ENCODE measurements around the gene FAM227B. TPM values are rescaled to one million over a fixed set of nuclear protein-coding genes. Genes with fewer than 3 reads are reported as not detected.
"Not testable (repeated sequence)": the region's sequence is repeated elsewhere in the genome, so short reads cannot be mapped to it uniquely, and the experiment has no call there.

FAM227B gene
- polyA plus RNA-seq, 1 donor (not counting 4 experiments of a cell fraction or from before 2014, with no cell fraction given), result 7.2 TPM

GRCh38 chr15:49361370-49361769, 259.2 kb downstream of the FAM227B start:
- no peak for TF ChIP-seq EZH2 (IDR thresholded peaks at IDR 0.05; ENCODE audit: low read length)
- TF ChIP-seq CTCF (optimal IDR thresholded peaks at IDR 0.05 in 1 of 3, IDR thresholded peaks at IDR 0.05 in 1 of 3, conservative IDR thresholded peaks at IDR 0.05 in 1 of 3; ENCODE audit: extremely low read depth in 1 of 3, insufficient read depth in 2 of 3, low read length in 3 of 3), result no peak
- Histone ChIP-seq H3K4me3 (ENCODE audit: control insufficient read depth in 2 of 3, extremely low read depth in 1 of 3, insufficient read depth in 2 of 3, low read depth in 1 of 3, low read length in 3 of 3) (no peak overlapping the region), H3K79me2 (ENCODE audit: control insufficient read depth, insufficient read depth, low read length) (no peaks in the 10 kb centered on the region), H3K36me3 (ENCODE audit: control insufficient read depth in 2 of 2, extremely low read depth in 1 of 2, insufficient read depth in 2 of 2, low read length in 2 of 2) (no peaks in the 10 kb centered on the region), H3K4me2 (ENCODE audit: control insufficient read depth, extremely low read depth, insufficient read depth, low read depth, low read length) (no peak overlapping the region), H4K20me1 (ENCODE audit: control insufficient read depth, extremely low read depth, insufficient read depth, low read length) (no peaks in the 10 kb centered on the region), H3K9ac (ENCODE audit: control insufficient read depth, extremely low read depth, insufficient read depth, low read length) (no peak overlapping the region), H2AFZ (ENCODE audit: control insufficient read depth, low read length) (no peak overlapping the region), H3K9me1 (ENCODE audit: control insufficient read depth, extremely low read depth, insufficient read depth, low read length) (no peaks in the 10 kb centered on the region), H3K27me3 (ENCODE audit: control insufficient read depth, extremely low read depth, insufficient read depth, low read length) (no peaks in the 10 kb centered on the region), H3K4me1 (ENCODE audit: control insufficient read depth, extremely low read depth, insufficient read depth, low read length) (no peaks in the 10 kb centered on the region), H3K9me3 (ENCODE audit: control insufficient read depth, low read depth, low read length) (no peaks in the 10 kb centered on the region), H3K27ac (ENCODE audit: control insufficient read depth, insufficient read depth, low read length) (no peak overlapping the region)
- dilution Hi-C loops (cut with MboI; ENCODE audit: extremely low pct_ligation_motif_present, low sequenced_read_pairs), result no loop called here
- FAIRE-seq, result no peak
- no peak for DNase-seq (ENCODE audit: low read depth, low spot score)

- H3K9me1 ChIP-seq (ENCODE audit: control insufficient read depth, extremely low read depth, insufficient read depth, low read length); H3K9ac ChIP-seq (ENCODE audit: control insufficient read depth, extremely low read depth, insufficient read depth, low read length); H2AFZ ChIP-seq (ENCODE audit: control insufficient read depth, low read length); H3K36me3 ChIP-seq (ENCODE audit: control insufficient read depth in 2 of 2, extremely low read depth in 1 of 2, insufficient read depth in 2 of 2, low read length in 2 of 2); H3K27me3 ChIP-seq (ENCODE audit: control insufficient read depth, extremely low read depth, insufficient read depth, low read length); DNase-seq (ENCODE audit: low read depth, low spot score); FAIRE-seq; H4K20me1 ChIP-seq (ENCODE audit: control insufficient read depth, extremely low read depth, insufficient read depth, low read length); H3K4me2 ChIP-seq (ENCODE audit: control insufficient read depth, extremely low read depth, insufficient read depth, low read depth, low read length); dilution Hi-C loops (cut with MboI; ENCODE audit: extremely low pct_ligation_motif_present, low sequenced_read_pairs); H3K27ac ChIP-seq (ENCODE audit: control insufficient read depth, insufficient read depth, low read length); H3K79me2 ChIP-seq (ENCODE audit: control insufficient read depth, insufficient read depth, low read length); H3K4me3 ChIP-seq (ENCODE audit: control insufficient read depth in 2 of 3, extremely low read depth in 1 of 3, insufficient read depth in 2 of 3, low read depth in 1 of 3, low read length in 3 of 3); H3K4me1 ChIP-seq (ENCODE audit: control insufficient read depth, extremely low read depth, insufficient read depth, low read length); H3K9me3 ChIP-seq (ENCODE audit: control insufficient read depth, low read depth, low read length): not testable (repeated sequence)
These were observed 266.2 kb downstream of the FAM227B start for GRCh38 chr15:49354439-49354838.

GRCh38 chr15:49343546-49343945, 277.1 kb downstream of the FAM227B start:
- Histone ChIP-seq H3K4me2 (ENCODE audit: control insufficient read depth, extremely low read depth, insufficient read depth, low read depth, low read length) (no peak overlapping the region), H3K9me1 (ENCODE audit: control insufficient read depth, extremely low read depth, insufficient read depth, low read length) (no peaks in the 10 kb centered on the region), H2AFZ (ENCODE audit: control insufficient read depth, low read length) (no peak overlapping the region), H3K36me3 (ENCODE audit: control insufficient read depth in 2 of 2, extremely low read depth in 1 of 2, insufficient read depth in 2 of 2, low read length in 2 of 2) (no peaks in the 10 kb centered on the region), H3K9me3 (ENCODE audit: control insufficient read depth, low read depth, low read length) (no peaks in the 10 kb centered on the region), H3K27me3 (ENCODE audit: control insufficient read depth, extremely low read depth, insufficient read depth, low read length) (no peaks in the 10 kb centered on the region), H3K9ac (ENCODE audit: control insufficient read depth, extremely low read depth, insufficient read depth, low read length) (no peak overlapping the region), H3K4me3 (ENCODE audit: control insufficient read depth in 2 of 3, extremely low read depth in 1 of 3, insufficient read depth in 2 of 3, low read depth in 1 of 3, low read length in 3 of 3) (no peak overlapping the region), H4K20me1 (ENCODE audit: control insufficient read depth, extremely low read depth, insufficient read depth, low read length) (no peaks in the 10 kb centered on the region), H3K27ac (ENCODE audit: control insufficient read depth, insufficient read depth, low read length) (no peak overlapping the region), H3K79me2 (ENCODE audit: control insufficient read depth, insufficient read depth, low read length) (no peaks in the 10 kb centered on the region), H3K4me1 (ENCODE audit: control insufficient read depth, extremely low read depth, insufficient read depth, low read length) (no peaks in the 10 kb centered on the region)
- TF ChIP-seq EZH2 (IDR thresholded peaks at IDR 0.05; ENCODE audit: low read length), result no peak
- TF ChIP-seq CTCF (optimal IDR thresholded peaks at IDR 0.05 in 1 of 3, IDR thresholded peaks at IDR 0.05 in 1 of 3, conservative IDR thresholded peaks at IDR 0.05 in 1 of 3; ENCODE audit: extremely low read depth in 1 of 3, insufficient read depth in 2 of 3, low read length in 3 of 3), result no peak
- dilution Hi-C loops (cut with MboI; ENCODE audit: extremely low pct_ligation_motif_present, low sequenced_read_pairs), result no loop called here
- DNase-seq (ENCODE audit: low read depth, low spot score) (no peak), FAIRE-seq (no peak)
